ENCODE data around the gene PTPRR.
"Not testable (repeated sequence)": the region's sequence is repeated elsewhere in the genome, so short reads cannot be mapped to it uniquely, and the experiment has no call there.

Gene PTPRR

GRCh38 chr12:70748809-70749208 lies 171.7 kb downstream of the PTPRR start:
- H3K4me3 ChIP-seq (ENCODE audit: low read length) = no peak overlapping the region
- no peak for TF ChIP-seq ZNF274 (IDR thresholded peaks at IDR 0.05; ENCODE audit: low read depth, low read length)

- no peak for TF ChIP-seq ZNF274 (IDR thresholded peaks at IDR 0.05; ENCODE audit: low read depth, low read length)
- H3K4me3 ChIP-seq (ENCODE audit: low read length) = no peak overlapping the region
Measured at GRCh38 chr12:70747445-70748260, 172.9 kb downstream of the PTPRR start.

GRCh38 chr12:70745048-70745447 lies 175.5 kb downstream of the PTPRR start:
- H3K4me3 ChIP-seq (ENCODE audit: low read length) = no peak overlapping the region
- TF ChIP-seq ZNF274 (IDR thresholded peaks at IDR 0.05; ENCODE audit: low read depth, low read length) = no peak

GRCh38 chr12:70744178-70744577 lies 176.4 kb downstream of the PTPRR start:
- TF ChIP-seq ZNF274 (IDR thresholded peaks at IDR 0.05; ENCODE audit: low read depth, low read length) = no peak
- no peak overlapping the region for H3K4me3 ChIP-seq (ENCODE audit: low read length)

GRCh38 chr12:70741256-70741655 lies 179.3 kb downstream of the PTPRR start:
- no peak overlapping the region for H3K4me3 ChIP-seq (ENCODE audit: low read length)
- no peak for TF ChIP-seq ZNF274 (IDR thresholded peaks at IDR 0.05; ENCODE audit: low read depth, low read length)

GRCh38 chr12:70739756-70740155 lies 180.8 kb downstream of the PTPRR start:
- no peak for TF ChIP-seq ZNF274 (IDR thresholded peaks at IDR 0.05; ENCODE audit: low read depth, low read length)
- H3K4me3 ChIP-seq (ENCODE audit: low read length) = no peak overlapping the region

- H3K4me3 ChIP-seq (ENCODE audit: low read length) = no peak overlapping the region
- no peak for TF ChIP-seq ZNF274 (IDR thresholded peaks at IDR 0.05; ENCODE audit: low read depth, low read length)
Measured at GRCh38 chr12:70736351-70737133, 184.0 kb downstream of the PTPRR start.

- H3K4me3 ChIP-seq (ENCODE audit: low read length) = not testable (repeated sequence)
Measured at GRCh38 chr12:70735197-70735596, 185.3 kb downstream of the PTPRR start.

- no peak overlapping the region for H3K4me3 ChIP-seq (ENCODE audit: low read length)
- TF ChIP-seq ZNF274 (IDR thresholded peaks at IDR 0.05; ENCODE audit: low read depth, low read length) = no peak
Measured at GRCh38 chr12:70733385-70733784, 187.2 kb downstream of the PTPRR start.

- TF ChIP-seq ZNF274 (IDR thresholded peaks at IDR 0.05; ENCODE audit: low read depth, low read length) = no peak
- no peak overlapping the region for H3K4me3 ChIP-seq (ENCODE audit: low read length)
Measured at GRCh38 chr12:70732287-70732686, 188.3 kb downstream of the PTPRR start.

- no peak for TF ChIP-seq ZNF274 (IDR thresholded peaks at IDR 0.05; ENCODE audit: low read depth, low read length)
- no peak overlapping the region for H3K4me3 ChIP-seq (ENCODE audit: low read length)
Measured at GRCh38 chr12:70730675-70731180, 189.8 kb downstream of the PTPRR start.

GRCh38 chr12:70724444-70724843 lies 196.1 kb downstream of the PTPRR start:
- no peak overlapping the region for H3K4me3 ChIP-seq (ENCODE audit: low read length)
- no peak for TF ChIP-seq ZNF274 (IDR thresholded peaks at IDR 0.05; ENCODE audit: low read depth, low read length)

- no peak for TF ChIP-seq ZNF274 (IDR thresholded peaks at IDR 0.05; ENCODE audit: low read depth, low read length)
- no peak overlapping the region for H3K4me3 ChIP-seq (ENCODE audit: low read length)
Measured at GRCh38 chr12:70722584-70723343, 197.8 kb downstream of the PTPRR start.

GRCh38 chr12:70721656-70722357 lies 198.7 kb downstream of the PTPRR start:
- H3K4me3 ChIP-seq (ENCODE audit: low read length) = no peak overlapping the region
- no peak for TF ChIP-seq ZNF274 (IDR thresholded peaks at IDR 0.05; ENCODE audit: low read depth, low read length)
